Measurements from ENCODE around the gene UGT1A3.

DNA sequence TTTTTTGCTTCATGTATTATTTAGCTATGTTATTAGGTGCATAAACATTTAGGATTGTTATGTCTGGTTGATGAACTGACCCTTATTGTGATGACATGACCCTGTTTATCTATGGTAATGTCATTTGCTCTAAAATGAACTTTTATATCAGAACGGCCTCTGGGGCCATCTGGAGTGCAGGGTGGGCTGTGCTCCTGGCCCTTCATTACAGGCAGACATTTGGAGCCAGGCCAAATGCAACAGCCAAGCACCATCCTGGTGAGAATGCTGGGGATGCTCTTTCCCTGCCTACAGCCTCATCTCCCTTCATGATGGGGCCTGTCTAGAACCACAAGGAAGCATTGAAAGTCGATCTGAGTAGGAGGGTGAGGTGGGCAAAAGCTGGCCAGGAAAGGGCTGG, 87.5 kb downstream of the UGT1A3 start:
- TF ChIP-seq TAF1 (IDR thresholded peaks at IDR 0.05; ENCODE audit: low read depth) (no peak), EGR1 (IDR thresholded peaks at IDR 0.05) (no peak), EP300 (IDR thresholded peaks at IDR 0.05; ENCODE audit: borderline replicate concordance) (no peak), RAD21 (IDR thresholded peaks at IDR 0.05; ENCODE audit: low read depth) (no peak), YY1 (IDR thresholded peaks at IDR 0.05; ENCODE audit: low read depth) (no peak), ZBTB7A (IDR thresholded peaks at IDR 0.05; ENCODE audit: low read depth) (no peak), FOXM1 (IDR thresholded peaks at IDR 0.05; ENCODE audit: borderline replicate concordance, low read depth) (no peak), NFIC (IDR thresholded peaks at IDR 0.05) (no peak)
- TF ChIP-seq, protein P1, sequence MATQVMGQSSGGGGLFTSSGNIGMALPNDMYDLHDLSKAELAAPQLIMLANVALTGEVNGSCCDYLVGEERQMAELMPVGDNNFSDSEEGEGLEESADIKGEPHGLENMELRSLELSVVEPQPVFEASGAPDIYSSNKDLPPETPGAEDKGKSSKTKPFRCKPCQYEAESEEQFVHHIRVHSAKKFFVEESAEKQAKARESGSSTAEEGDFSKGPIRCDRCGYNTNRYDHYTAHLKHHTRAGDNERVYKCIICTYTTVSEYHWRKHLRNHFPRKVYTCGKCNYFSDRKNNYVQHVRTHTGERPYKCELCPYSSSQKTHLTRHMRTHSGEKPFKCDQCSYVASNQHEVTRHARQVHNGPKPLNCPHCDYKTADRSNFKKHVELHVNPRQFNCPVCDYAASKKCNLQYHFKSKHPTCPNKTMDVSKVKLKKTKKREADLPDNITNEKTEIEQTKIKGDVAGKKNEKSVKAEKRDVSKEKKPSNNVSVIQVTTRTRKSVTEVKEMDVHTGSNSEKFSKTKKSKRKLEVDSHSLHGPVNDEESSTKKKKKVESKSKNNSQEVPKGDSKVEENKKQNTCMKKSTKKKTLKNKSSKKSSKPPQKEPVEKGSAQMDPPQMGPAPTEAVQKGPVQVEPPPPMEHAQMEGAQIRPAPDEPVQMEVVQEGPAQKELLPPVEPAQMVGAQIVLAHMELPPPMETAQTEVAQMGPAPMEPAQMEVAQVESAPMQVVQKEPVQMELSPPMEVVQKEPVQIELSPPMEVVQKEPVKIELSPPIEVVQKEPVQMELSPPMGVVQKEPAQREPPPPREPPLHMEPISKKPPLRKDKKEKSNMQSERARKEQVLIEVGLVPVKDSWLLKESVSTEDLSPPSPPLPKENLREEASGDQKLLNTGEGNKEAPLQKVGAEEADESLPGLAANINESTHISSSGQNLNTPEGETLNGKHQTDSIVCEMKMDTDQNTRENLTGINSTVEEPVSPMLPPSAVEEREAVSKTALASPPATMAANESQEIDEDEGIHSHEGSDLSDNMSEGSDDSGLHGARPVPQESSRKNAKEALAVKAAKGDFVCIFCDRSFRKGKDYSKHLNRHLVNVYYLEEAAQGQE (IDR thresholded peaks at IDR 0.05; ENCODE audit: low read depth), result no peak
- TF ChIP-seq, protein P2, sequence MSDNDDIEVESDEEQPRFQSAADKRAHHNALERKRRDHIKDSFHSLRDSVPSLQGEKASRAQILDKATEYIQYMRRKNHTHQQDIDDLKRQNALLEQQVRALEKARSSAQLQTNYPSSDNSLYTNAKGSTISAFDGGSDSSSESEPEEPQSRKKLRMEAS (IDR thresholded peaks at IDR 0.05), result no peak
